GM18519 (cell line): Measurements from ENCODE around the gene PTPRM.

Experiments
- ATAC-seq: cut with Tn5 transposase; IDR thresholded peaks from one replicate; pipeline ENCODE4 v1.9.1; 2021; ENCODE audit warnings: mild to moderate bottlenecking, moderate library complexity; ENCODE audit not compliant: unreplicated experiment, low FRiP score

The PTPRM gene

GRCh38 chr18:7878265-7879211 is 311.4 kb downstream of the PTPRM start:
- ATAC-seq = no peak

GRCh38 chr18:7879717-7880116 is 312.6 kb downstream of the PTPRM start:
- ATAC-seq = no peak

DNA sequence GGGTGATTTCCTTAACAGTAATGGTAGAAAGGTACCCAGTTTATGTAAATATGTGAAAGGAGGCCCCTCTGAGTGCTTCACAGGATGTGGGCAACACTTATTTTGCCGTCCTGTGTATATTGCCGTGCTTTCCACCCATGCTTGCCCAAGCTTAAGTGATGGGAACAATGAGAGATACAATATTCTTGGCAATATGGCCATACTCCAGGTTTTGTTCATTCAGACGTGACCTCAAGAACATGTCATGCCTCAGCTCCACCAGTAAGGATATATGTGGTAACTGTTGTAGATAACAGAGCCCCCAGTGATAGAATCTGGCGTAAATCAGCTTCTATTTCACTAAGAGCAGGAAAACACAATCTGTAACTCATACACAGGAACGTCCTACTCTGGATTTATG is 318.7 kb downstream of the PTPRM start:
- ATAC-seq = no peak

GRCh38 chr18:7886436-7886835 is 319.3 kb downstream of the PTPRM start:
- no peak for ATAC-seq

GRCh38 chr18:7889515-7889914 is 322.4 kb downstream of the PTPRM start:
- no peak for ATAC-seq

DNA sequence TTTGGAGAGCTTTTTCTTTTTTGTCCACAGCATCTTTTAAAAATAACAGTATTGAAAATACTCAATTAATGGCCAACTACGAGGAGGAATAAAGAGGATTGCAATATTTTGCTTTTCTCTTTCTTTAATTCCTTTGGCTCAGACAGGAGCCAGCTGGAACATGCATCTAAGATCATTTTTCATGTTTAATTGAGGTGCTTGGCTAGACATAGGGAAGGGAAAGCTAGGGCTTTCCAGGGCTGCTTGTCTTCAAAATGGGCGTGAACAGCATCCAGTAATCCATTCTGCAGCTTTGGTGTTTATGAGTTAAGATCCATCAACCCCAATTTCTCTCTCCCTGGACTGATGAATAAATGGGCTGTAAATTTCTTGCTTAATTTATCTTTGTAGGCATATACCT is 323.0 kb downstream of the PTPRM start:
- ATAC-seq = no peak

GRCh38 chr18:7892556-7892955 is 325.4 kb downstream of the PTPRM start:
- no peak for ATAC-seq

DNA sequence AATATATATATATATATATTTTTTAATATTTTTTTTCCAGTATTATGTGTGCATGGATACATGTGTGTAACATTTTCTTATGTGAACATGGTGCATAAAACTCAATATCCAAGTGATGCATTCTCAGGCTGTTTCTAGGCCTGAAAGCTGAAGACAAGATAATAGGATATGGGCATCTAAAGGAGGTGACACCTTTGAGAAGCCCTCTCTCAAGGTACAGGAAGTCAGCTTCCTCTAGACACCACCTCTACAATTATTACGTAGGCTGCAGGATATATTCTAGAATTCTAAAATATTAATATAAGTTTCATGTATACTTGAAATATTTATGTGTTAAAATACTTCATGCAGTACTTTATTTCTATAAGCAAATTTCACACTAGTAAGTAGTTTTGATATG is 327.5 kb downstream of the PTPRM start:
- ATAC-seq = no peak

GRCh38 chr18:7895346-7895745 is 328.2 kb downstream of the PTPRM start:
- ATAC-seq = no peak

DNA sequence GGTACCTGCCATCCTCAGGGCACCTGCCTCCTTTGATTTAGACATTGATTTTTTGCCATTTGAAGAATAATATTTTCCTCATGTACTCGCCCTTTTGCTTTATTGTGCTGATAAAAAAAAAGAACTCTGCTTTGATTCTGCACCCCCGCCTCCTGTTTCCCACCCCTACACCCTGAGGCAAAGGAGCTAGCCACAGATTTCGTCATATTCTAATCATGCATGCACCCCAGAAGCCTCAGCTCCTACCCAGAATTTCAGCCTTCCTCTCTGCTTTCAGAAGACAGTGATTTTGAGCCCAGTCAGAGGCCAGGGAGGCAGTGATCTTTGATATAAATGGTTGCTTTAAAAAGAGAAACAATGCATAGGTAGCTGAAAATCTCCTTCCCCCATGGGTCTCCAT is 329.0 kb downstream of the PTPRM start:
- no peak for ATAC-seq

- no peak for ATAC-seq
Observed at GRCh38 chr18:7896805-7897518, 329.8 kb downstream of the PTPRM start.

- ATAC-seq = no peak
Observed at GRCh38 chr18:7898181-7898580, 331.1 kb downstream of the PTPRM start.

GRCh38 chr18:7899078-7899477 is 332.0 kb downstream of the PTPRM start:
- ATAC-seq = no peak

DNA sequence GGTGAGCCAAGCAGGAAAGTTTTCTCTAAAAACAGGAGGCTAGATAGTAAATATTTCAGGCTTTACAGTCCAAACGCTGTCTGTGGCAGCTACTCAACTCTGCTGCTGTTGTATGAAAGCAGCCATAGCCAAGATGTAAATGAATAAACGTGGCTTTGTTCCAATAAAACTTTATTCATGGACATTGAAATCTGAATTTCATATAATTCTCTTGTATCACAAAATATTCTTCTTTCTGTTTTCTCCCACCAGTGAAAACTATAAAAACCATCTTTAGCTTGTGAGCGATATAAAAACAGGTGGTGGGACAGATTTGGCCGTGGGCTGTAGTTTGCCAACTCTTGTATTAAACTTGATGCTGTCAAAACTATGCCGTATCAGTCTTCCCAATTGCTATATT is 333.0 kb downstream of the PTPRM start:
- no peak for ATAC-seq

- ATAC-seq = no peak
Observed at GRCh38 chr18:7901657-7902056, 334.5 kb downstream of the PTPRM start.

- no peak for ATAC-seq
Observed at GRCh38 chr18:7902399-7902839, 335.3 kb downstream of the PTPRM start.

- no peak for ATAC-seq
Observed at GRCh38 chr18:7904529-7904928, 337.4 kb downstream of the PTPRM start.

- no peak for ATAC-seq
Observed at GRCh38 chr18:7908681-7909299, 341.7 kb downstream of the PTPRM start.

DNA sequence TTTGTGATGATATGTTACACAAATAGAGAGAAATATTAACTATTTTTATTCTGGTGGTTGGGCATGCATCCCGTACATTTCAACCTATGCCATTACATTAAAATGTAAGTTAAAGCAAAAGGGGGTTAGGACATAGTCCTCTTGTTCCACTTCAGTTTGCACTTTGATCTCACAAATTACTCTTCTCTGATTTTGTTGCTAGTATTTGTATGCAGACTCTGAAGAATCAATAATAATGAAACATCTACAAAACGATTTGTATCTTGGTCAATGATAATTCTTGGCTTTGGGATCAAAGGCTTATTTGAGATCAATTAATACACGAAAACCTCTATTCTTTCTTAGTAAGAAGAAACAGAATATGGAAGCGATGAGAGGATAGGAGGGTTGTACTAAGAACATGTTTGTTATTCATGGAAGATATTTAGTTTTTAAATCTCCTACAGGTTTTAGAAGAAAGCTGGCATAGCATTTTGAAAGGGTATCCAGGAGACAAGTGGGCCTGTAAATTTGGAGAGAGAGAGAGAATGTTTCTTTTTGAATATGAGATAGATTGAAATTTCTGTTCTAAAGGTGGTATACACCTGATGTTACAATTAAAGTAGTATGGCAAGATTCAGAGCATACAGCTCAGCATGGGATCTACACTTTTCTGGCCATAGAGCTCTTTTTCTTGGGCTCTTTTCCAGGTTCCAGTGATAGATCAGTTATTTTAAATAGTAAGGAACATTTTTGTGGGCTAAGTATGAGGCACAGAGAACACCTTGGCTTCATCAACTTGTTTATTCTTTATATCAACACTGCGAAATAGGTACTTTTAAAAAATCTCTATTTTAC is 347.9 kb downstream of the PTPRM start:
- no peak for ATAC-seq

- no peak for ATAC-seq
Observed at GRCh38 chr18:7918701-7919100, 351.6 kb downstream of the PTPRM start.
